Prostate gland (tissue), 2 donors: Measurements from ENCODE around the gene COA8.

Experiments
- POLR2A ChIP-seq: fragments of 450-650 bp; IDR thresholded peaks from one replicate; pipeline ENCODE4 v1.6.1; 2016; ENCODE audit warnings: antibody characterized with exemption, mild to moderate bottlenecking
- POLR2AphosphoS5 ChIP-seq: sonication (generic); formaldehyde crosslinking; IDR thresholded peaks from one replicate; pipeline ENCODE4 v1.6.1; 2017; ENCODE audit warnings: antibody characterized with exemption
- TF ChIP-seq, protein P1 (sequence below), 4 experiments: fragments of 200-600 bp in 2 of 4; fragments of 450-650 bp in 2 of 4; sonication (generic) in 2 of 4; IDR thresholded peaks; 1 replicate in 3 of 4; 2 replicates in 1 of 4; pipeline ENCODE4 v1.5.1; 2016 to 2019; ENCODE audit warnings: antibody characterized with exemption in 4 of 4, mild to moderate bottlenecking in 2 of 4, moderate library complexity in 2 of 4

DNA sequence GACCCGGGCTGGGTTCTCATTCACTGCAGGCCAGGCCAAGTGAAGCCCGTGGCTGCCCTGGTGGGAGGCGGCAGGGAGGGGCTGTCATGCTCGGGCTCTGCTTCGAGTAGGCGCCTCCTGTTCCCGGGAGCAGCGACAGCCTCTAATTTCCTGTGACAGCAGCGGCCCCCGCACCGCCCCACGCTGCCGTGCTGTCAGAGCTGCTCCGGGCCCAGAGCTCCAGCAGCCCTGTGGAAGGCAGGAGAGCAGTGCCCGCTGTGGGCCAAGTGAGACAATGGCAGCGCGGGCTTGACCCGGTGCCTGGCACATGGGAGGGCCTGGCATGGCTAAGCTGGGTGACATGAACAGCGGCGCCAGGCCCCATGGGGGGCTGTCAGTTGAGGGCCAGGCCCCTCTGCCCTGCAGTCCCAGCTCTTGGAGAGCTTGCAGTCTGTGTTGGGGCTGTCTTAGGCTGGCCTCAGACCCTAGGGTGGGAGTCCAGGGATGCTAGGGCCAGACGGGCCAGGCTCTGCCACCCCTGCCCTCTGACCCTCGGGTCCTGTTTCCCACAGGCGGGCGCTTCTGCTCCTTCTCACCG is 28.7 kb upstream of the COA8 start:
- TF ChIP-seq, protein P1, sequence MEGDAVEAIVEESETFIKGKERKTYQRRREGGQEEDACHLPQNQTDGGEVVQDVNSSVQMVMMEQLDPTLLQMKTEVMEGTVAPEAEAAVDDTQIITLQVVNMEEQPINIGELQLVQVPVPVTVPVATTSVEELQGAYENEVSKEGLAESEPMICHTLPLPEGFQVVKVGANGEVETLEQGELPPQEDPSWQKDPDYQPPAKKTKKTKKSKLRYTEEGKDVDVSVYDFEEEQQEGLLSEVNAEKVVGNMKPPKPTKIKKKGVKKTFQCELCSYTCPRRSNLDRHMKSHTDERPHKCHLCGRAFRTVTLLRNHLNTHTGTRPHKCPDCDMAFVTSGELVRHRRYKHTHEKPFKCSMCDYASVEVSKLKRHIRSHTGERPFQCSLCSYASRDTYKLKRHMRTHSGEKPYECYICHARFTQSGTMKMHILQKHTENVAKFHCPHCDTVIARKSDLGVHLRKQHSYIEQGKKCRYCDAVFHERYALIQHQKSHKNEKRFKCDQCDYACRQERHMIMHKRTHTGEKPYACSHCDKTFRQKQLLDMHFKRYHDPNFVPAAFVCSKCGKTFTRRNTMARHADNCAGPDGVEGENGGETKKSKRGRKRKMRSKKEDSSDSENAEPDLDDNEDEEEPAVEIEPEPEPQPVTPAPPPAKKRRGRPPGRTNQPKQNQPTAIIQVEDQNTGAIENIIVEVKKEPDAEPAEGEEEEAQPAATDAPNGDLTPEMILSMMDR (IDR thresholded peaks at IDR 0.05) = no peak
- no peak for TF ChIP-seq POLR2AphosphoS5
- no peak for TF ChIP-seq POLR2A
